SU-DHL-6 (cell line): Measurements from ENCODE around the gene ZNF423.

ENCODE experiments used
- CTCF ChIP-seq: fragments of 200-600 bp; sonication (generic); IDR thresholded peaks from one replicate; pipeline ENCODE4 v1.5.1; 2017; ENCODE audit warnings: antibody characterized with exemption, mild to moderate bottlenecking, low read length, moderate library complexity; ENCODE audit not compliant: insufficient read depth, poor library complexity, severe bottlenecking
- EZH2phosphoT487 ChIP-seq: fragments of 200-600 bp; sonication (generic), shearing (Covaris generic); conservative IDR thresholded peaks from 2 replicates; pipeline ENCODE4 v1.6.1; 2018; ENCODE audit warnings: mild to moderate bottlenecking, antibody characterized with exemption, low read length, moderate library complexity, mixed read lengths

- TF ChIP-seq CTCF = no peak
- TF ChIP-seq EZH2phosphoT487 = no peak
These were observed 390.0 kb downstream of the ZNF423 start for GRCh38 chr16:49465661-49466528.
